GM18907 (cell line): ENCODE results near the gene DLX6.
"Not testable (repeated sequence)": the region's sequence is repeated elsewhere in the genome, so short reads cannot be mapped to it uniquely, and the experiment has no call there.

ENCODE experiments used
- ATAC-seq: cut with Tn5 transposase; IDR thresholded peaks from one replicate; pipeline ENCODE4 v1.9.1; 2021; ENCODE audit warnings: mild to moderate bottlenecking, moderate library complexity; ENCODE audit not compliant: unreplicated experiment

Gene DLX6

DNA sequence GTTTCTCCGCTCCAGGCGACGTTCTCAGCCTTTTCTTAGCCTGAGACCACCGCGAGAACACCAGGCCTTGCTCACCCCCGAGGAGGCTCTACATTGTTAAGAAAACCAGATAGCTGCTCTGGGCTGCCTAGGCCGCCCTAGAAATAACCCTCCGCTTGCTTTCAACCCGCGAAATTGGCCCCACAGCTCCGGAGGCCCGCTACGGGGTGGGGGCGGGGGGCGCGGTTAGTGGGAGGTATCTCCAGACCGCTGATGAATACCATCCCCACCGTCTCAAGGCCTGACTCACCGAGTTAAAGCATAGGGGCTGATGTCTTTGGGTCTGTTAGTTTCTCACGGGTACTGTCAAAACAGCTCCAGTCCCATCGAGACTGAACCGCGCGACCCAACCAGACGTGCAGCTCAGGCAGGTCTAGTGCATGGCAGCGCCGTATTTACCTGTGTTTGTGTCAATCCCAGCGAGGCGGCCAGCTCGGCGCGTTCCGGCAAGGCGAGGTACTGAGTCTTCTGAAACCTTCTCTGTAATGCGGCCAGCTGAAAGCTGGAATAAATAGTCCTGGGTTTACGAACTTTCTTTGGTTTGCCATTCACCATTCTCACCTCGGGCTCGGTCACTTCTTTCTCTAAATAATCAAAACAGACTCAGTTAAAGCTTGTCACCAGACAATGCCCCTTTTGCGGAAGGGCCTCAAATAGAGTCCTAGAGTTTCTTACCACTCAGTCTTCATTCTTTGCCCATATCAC, 16.6 kb downstream of the DLX6 start:
- ATAC-seq: no peak

DNA sequence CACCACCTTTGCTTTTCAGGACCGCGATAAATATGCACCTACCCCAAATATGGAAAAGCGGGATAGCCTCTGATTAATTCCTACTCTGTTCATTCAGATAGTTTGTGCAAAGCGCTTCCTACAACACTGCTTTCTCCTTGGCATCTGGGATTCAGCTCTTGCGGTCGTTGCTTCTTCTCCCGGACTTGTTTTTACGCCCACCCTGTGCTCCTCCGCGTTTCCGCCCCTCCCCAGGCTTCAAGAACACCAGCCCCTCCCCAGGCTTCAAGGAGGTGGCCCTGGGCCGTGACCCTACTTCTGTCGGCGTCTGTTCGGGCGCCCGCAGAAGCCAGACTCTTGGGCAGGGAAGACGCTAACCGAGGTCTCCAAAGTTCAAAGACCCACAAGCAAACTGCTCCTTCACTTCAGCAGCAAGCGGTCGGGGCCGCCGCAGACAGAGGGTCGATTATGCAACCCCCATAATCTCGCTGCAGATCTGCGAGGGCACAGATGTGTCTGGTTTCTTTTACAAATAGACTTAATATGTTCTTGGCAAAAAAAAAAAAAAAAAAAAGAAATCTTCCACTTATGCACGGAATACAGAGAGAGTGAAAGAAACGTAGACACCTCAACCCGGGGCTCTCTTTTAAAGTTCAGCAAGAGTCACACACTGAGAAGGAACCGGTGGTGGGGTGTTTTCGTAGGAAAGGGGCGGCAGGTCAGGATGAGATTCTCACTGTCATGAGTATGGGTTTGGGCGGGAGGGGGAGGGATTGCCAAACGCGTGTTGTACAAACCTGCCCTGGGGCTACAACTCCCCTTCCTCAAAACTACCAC, 17.3 kb downstream of the DLX6 start:
- ATAC-seq: no peak

GRCh38 chr7:97024209-97025129, 19.1 kb downstream of the DLX6 start, which contains the start of gene DLX5:
Gene DLX5 (minus strand): TSS chr7:97024831. CDS start chr7:97024623, 208 bp downstream.
- ATAC-seq: no peak

DNA sequence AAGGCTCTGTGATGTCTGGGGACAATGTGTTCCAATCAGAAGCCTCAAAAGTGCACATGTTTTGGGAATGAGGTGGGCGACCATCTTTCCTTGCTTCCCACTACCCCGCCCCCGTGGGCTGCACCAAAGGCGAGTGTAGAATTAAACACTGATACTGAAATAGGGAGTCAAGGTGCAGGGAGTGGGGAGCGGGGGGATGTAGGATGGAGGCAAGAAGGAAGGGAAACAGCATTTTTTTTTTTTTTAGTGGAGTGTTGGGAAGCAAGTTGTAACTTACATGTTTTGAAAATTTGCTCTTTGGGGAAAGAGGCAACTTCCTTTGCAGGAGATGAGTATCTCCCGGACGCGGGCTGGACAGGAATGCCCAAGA, 19.8 kb downstream of the DLX6 start:
- ATAC-seq: no peak

GRCh38 chr7:97025983-97026714, 20.8 kb downstream of the DLX6 start:
- no peak for ATAC-seq

DNA sequence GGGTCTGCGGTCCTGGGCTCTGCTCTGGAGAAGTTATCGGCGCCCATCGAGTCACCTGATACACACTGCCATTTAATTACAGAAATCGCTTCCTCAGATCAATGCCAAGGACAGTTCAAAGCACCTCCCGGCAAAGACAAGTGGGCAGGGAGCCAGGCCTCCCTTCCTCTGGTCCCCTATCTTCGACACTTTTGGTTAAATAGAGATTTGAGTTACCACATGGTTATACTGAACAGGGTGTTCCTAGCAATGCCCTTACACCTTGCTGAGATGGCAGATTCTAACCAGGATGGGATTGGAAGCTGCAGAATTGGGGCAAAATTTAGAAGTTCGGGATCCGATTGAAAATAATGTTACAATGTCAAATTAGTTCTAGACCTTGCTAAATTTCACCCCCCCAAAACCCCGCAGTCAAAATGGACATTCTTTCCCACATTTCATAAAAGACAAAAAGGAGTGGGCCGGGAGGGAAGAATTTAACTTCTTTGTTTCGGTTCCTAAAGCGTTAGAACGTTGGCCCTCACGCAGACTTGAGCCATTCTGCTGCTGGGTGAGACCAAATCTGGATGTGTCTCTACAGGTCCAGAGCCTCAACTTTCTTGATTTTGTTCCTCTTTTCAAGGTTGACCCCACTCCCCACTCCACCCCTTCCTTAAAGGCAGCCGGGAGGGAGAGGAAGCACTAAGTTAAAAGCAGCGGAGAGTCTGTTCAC, 21.5 kb downstream of the DLX6 start:
- ATAC-seq: peak; percentile 27

- peak; percentile 92 for ATAC-seq
Measured at GRCh38 chr7:97027427-97028234, 22.3 kb downstream of the DLX6 start.

DNA sequence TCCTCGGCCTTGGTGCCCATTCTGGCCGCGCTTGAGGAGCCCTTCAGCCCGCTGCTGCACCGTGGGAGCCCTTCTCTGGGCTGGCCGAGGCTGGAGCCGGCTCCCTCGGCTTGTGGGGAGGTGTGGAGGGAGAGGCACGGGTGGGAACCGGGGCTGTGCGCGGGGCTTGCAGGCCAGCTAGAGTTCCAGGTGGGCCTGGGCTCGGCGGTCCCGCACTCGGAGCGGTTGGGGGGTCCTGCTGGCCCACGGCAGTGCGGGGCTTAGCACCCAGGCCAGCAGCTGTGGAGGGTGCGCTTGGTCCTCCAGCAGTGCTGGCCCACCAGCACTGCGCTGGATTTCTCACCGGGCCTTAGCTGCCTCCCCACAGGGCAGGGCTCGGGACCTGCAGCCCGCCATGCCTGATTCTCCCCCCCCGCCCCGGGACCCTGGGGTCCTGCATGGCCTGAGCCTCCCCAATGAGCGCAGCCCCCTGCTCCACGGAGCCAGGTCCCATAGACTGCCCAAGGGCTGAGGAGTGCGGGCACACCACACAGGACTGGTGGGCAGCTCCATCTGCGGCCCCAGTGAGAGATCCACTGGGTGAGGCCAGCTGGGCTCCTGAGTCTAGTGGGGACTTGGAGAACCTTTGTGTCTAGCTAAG, 29.0 kb downstream of the DLX6 start:
- not testable (repeated sequence) for ATAC-seq

GRCh38 chr7:97039374-97040065, 34.2 kb downstream of the DLX6 start:
- no peak for ATAC-seq

DNA sequence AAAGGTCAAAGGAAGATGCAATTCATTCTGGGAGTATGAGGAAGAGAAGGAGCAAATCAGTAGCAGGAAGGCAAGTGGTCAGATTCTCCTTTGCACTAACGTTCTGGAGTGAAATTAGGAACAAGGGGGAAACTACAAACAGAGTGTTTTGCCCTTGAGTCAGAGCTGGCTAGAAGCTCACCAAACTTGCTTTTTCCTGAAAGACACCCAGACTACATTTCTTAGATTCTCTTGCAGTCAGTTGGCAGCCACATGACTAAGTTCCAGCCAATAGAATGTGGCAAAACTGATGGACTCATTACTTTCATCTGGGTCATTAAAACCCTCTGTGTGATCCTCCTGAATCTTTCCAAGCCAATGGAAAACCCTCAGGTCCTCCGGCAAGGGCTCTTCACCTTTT, 37.9 kb downstream of the DLX6 start:
- no peak for ATAC-seq
